NCI-H460 (cell line): ENCODE measurements around the gene GAS7. TPM values are rescaled to one million over a fixed set of nuclear protein-coding genes. Genes with fewer than 3 reads are reported as not detected.
"Not testable (repeated sequence)": the region's sequence is repeated elsewhere in the genome, so short reads cannot be mapped to it uniquely, and the experiment has no call there.

ENCODE experiments used
- DNase-seq: peaks from one replicate; pipeline ENCODE4 v3.0.0-alpha.2; 2016; ENCODE audit warnings: low read depth; ENCODE audit errors: extremely low read depth
- total RNA-seq: library from RNA; depleted of rRNA; stranded (reverse); fragments of >200 nt; shearing (Covaris generic); gene quantifications from 2 replicates; pipeline ENCODE4 v1.2.3, GENCODE V29; 2014

Gene GAS7
- total RNA-seq, 1 experiment from 2014 or later, result 2.5 TPM

GRCh38 chr17:9928601-9929333 lies 269.6 kb downstream of the GAS7 start:
- DNase-seq, result peak; percentile 86

- no peak for DNase-seq
These were observed 272.1 kb downstream of the GAS7 start for GRCh38 chr17:9926150-9926804.

DNA sequence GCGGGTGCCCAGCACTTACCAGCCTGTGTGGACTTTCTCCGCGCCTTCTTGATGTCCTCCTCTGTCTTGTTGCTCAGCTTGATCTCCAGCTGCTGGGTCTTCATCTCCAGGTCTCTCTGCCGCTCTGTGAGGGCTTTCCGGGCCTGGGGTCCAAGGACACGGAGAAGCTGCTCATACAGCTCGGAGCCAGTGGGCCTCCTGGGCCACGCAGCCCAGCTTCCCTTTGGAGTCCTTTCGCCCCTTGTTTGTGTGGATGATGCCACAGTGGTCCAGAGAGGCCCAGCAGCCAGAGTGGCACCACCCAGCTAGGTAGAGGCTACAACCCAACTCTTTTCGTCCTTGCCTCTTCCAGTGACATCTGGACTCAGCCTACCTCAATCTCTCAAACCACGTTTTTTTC lies 272.9 kb downstream of the GAS7 start:
- no peak for DNase-seq

DNA sequence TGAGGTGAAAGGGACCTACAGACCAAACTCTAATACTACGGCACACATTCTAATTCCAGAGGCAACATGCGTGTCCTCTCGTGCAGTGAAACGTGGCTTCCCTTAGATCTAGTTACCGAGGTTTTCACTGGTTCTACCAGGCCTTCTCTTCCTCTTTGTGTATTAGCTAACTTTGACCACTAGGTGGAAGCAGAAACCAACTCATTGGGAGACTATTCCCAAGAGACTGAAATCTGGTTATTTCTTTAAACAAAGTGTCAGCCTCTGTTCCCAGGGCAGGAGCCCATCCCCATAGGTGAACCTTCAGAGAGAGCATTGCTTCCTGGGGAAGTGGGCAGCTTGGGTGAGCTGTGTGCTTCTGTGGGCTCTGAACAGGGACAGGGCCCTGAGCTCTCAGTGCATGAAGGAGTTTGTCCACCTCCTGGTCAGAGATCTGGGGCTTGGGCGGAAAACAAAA lies 273.6 kb downstream of the GAS7 start:
- peak; percentile 95 for DNase-seq

GRCh38 chr17:9922012-9922848 lies 276.2 kb downstream of the GAS7 start:
- no peak for DNase-seq

DNA sequence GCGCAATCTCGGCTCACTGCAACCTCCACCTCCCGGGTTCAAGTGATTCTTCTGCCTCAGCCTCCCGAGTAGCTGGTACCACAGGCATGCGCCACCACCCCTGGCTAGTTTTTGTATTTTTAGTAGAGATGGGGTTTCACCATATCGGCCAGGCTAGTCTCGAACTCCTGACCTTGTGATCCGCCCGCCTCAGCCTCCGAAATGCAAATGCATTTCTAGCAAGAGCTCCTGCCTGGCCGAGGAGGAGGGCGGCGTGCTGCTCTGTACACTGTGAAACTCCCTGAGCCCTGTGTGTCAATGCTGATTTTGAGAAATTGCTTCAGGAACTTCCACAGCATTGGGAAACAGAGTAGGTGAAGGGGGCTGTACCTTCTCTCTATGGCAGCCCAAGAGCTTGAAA lies 277.2 kb downstream of the GAS7 start:
- DNase-seq, result not testable (repeated sequence)

GRCh38 chr17:9918804-9919352 lies 279.5 kb downstream of the GAS7 start:
- DNase-seq, result no peak

- no peak for DNase-seq
These were observed 280.1 kb downstream of the GAS7 start for GRCh38 chr17:9918352-9918751.

GRCh38 chr17:9917801-9918200 lies 280.6 kb downstream of the GAS7 start:
- no peak for DNase-seq

DNA sequence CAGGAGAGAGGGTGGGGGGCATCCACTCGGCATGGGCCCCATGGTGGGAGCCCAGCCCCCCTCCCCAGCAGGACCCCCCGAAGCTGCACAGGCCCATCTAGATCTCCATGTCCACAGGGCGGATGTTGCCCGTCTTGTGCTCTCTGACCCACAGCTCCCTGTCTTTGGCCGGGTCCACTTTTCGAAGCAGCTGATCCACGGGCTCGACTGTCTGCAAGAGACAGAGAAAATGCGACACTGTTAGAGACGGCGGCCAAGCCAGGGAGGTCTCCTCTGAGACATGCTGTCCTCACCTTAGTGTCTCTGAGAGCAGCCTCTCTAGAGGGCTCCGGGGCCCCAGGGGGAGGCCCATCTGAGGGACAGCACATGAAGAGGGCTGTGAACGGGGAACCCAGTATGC lies 281.3 kb downstream of the GAS7 start:
- DNase-seq, result no peak

DNA sequence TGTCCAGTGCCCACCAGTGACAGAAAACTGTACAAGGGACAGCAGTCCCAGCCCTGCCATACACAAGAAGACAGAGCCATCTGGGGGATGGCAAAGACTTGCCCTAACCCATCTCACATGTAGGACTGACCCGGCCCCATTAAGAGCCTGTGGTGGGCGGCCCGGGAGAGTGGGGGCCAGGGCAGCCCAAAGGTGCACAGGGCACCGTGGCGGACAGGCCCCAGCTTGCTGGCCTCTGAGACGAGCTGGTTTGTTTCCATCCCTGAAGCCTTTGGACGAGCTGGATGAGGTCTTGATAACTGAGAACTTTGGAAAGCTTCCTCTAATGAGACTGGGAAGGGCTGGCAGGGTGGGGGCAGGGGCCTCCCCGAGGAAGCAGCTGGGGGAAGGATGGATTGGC lies 282.3 kb downstream of the GAS7 start:
- DNase-seq, result no peak

DNA sequence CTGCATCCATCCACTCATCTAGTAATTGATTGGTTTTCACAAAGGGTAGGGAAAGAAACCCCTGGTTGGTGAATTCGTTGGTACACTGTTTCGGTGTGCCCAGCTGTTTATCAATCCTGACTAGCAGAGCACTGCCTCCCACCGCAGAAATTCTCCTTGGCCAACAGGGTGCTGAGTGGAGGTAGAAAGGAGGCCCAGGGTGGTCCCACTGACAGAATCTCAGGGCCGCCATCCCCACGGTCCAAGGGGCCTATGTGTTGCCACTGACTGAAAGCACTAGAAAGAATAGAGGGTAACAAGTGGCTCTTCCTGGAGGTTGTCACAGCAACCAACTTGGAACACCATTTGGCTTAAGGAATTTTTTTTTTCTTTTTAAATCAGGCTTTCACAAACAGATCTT lies 284.9 kb downstream of the GAS7 start:
- no peak for DNase-seq

DNA sequence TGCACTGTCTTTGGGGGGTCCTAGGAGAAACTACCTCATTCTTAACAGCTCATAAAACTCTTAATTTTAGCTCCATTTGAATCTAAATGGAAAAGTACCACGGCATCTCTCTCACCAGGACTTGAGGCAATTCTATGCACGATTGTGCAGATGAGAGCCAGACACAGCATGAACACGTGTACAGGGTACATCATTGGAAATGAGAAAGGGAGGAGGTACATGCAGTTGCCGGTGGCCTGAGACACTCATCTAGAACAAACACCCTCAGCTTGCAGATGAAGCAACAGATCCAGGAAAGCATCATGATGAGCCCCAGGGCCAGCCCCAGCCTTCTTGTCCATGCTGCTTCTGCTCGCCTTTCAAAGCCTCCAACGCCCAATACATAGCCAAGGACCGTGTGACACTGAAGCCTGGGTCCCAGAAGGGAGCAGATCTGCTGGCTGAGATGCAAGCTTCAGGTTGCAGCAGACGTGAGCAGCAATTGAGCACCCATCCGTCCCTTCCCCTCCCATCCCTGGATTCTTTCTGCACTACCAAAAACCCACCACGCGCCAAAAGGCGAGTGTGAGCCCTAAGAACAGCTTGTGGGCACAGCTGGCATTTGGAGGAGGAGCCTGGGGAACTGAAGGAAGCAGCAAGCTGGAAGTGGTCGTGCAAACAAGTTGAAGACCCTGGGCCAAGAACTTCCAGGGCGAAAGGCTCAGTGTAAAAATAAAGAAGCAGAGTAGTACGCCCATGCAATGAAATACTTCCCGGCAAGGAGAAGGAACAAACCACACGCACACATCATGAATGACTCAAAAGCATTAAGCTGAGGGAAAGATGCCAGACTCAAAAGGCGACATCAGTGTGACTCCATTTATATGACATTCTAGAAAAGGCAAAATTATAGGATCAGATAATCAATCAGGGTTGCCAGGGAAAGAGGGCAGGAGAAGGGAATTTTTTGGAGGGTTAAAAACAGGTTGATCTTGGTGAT lies 286.0 kb downstream of the GAS7 start:
- no peak for DNase-seq

DNA sequence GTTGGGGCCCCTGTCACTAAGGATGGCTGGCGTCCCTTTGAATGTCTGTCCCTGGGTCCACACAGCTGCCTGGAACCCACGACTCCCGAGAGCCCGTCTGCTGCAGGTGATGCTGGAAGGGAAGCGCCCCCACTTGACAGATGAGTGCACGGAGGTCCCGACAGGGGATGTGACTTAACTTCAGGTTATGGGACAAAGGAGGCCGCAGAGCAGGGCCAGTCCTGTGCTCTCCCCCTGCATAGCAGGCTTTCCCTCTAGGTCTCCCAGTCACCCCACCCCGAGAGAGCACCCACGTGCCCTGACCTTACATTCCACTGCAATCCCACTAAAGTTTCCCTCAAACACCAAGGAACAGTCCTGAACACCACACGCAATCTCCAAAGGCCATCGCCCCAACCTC lies 287.3 kb downstream of the GAS7 start:
- DNase-seq, result no peak

DNA sequence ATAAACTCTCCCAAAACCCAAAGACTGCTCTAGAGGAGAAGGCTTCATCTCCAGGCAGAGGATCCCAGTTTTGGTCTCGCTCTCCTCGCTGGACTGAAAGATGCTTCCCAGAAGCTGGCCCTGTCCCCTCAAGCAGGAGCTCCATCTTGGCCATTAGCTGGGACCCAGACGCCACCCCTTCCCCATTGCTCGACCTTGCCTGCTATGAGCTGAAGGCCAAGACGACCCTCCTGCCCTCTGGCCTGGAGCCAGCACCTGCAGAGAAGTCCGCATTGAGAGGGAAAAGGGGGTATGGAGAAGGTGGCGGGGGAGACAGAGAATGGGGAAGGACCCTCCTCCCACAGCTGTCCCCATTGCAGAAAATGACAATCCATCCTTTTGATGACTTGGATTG lies 289.8 kb downstream of the GAS7 start:
- DNase-seq, result no peak

GRCh38 chr17:9907883-9908648 lies 290.3 kb downstream of the GAS7 start:
- DNase-seq, result no peak

- DNase-seq, result no peak
These were observed 291.3 kb downstream of the GAS7 start for GRCh38 chr17:9907131-9907530.

GRCh38 chr17:9906616-9907015 lies 291.8 kb downstream of the GAS7 start:
- no peak for DNase-seq

DNA sequence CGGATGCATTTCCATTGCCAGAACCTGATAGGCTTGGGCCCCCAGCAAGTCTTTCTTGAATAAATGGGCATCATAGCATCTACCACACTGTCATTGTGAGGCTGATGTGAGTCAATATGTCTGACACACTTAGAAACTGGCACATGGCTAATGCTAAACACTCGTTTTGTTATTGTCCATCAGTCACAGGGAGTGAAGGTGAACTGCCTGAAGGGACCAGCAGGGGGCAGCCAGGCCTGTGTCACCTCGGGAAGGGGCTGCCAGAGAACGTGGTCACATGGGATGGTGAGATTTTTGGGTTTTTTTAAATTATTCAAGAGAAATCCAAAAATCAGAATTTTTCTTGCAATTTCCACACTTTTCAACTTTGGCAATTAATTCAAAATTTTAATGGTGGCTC lies 292.5 kb downstream of the GAS7 start:
- peak; percentile 26 for DNase-seq
